Measurements from ENCODE around the gene ODF2.

Gene ODF2

GRCh38 chr9:128528445-128529160 lies 72.8 kb downstream of the ODF2 start:
- Histone ChIP-seq H3K9ac (ENCODE audit: insufficient read length, low read depth) (no peak overlapping the region), H3K9me3 (ENCODE audit: insufficient read depth, low read length) (no peaks in the 10 kb centered on the region), H3K4me3 (ENCODE audit: insufficient read length, low read depth) (no peak overlapping the region), H3K36me3 (ENCODE audit: insufficient read depth, insufficient read length, low read length) (peaks cover 53% of the 10 kb centered on the region), H3K4me1 (ENCODE audit: insufficient read depth, insufficient read length) (no peaks in the 10 kb centered on the region), H3K27me3 (ENCODE audit: insufficient read depth, insufficient read length) (no peaks in the 10 kb centered on the region)
- no peak for TF ChIP-seq SUZ12 (IDR thresholded peaks at IDR 0.05; ENCODE audit: extremely low read depth, insufficient read depth, insufficient read length)
- TF ChIP-seq ZNF274 (IDR thresholded peaks at IDR 0.05; ENCODE audit: low read depth, low read length) = no peak
- no peak for TF ChIP-seq YY1 (IDR thresholded peaks at IDR 0.05; ENCODE audit: insufficient read depth, insufficient read length)
- DNase-seq (ENCODE audit: low read depth, low spot score) = no peak

GRCh38 chr9:128529191-128529590 lies 73.4 kb downstream of the ODF2 start:
- H3K36me3 ChIP-seq (ENCODE audit: insufficient read depth, insufficient read length, low read length) = peaks cover 53% of the 10 kb centered on the region
- DNase-seq (ENCODE audit: low read depth, low spot score) = no peak
- TF ChIP-seq SUZ12 (IDR thresholded peaks at IDR 0.05; ENCODE audit: extremely low read depth, insufficient read depth, insufficient read length) = no peak
- TF ChIP-seq ZNF274 (IDR thresholded peaks at IDR 0.05; ENCODE audit: low read depth, low read length) = no peak
- no peak for TF ChIP-seq YY1 (IDR thresholded peaks at IDR 0.05; ENCODE audit: insufficient read depth, insufficient read length)
- H3K4me1 ChIP-seq (ENCODE audit: insufficient read depth, insufficient read length) = no peaks in the 10 kb centered on the region
- H3K27me3 ChIP-seq (ENCODE audit: insufficient read depth, insufficient read length) = no peaks in the 10 kb centered on the region
- no peak overlapping the region for H3K4me3 ChIP-seq (ENCODE audit: insufficient read length, low read depth)
- H3K9ac ChIP-seq (ENCODE audit: insufficient read length, low read depth) = no peak overlapping the region
- no peaks in the 10 kb centered on the region for H3K9me3 ChIP-seq (ENCODE audit: insufficient read depth, low read length)

- Histone ChIP-seq H3K36me3 (ENCODE audit: insufficient read depth, insufficient read length, low read length) (peaks cover 48% of the 10 kb centered on the region), H3K4me3 (ENCODE audit: insufficient read length, low read depth) (no peak overlapping the region), H3K9ac (ENCODE audit: insufficient read length, low read depth) (no peak overlapping the region), H3K27me3 (ENCODE audit: insufficient read depth, insufficient read length) (no peaks in the 10 kb centered on the region), H3K9me3 (ENCODE audit: insufficient read depth, low read length) (no peaks in the 10 kb centered on the region), H3K4me1 (ENCODE audit: insufficient read depth, insufficient read length) (no peaks in the 10 kb centered on the region)
- no peak for DNase-seq (ENCODE audit: low read depth, low spot score)
- no peak for TF ChIP-seq ZNF274 (IDR thresholded peaks at IDR 0.05; ENCODE audit: low read depth, low read length)
- TF ChIP-seq YY1 (IDR thresholded peaks at IDR 0.05; ENCODE audit: insufficient read depth, insufficient read length) = no peak
- no peak for TF ChIP-seq SUZ12 (IDR thresholded peaks at IDR 0.05; ENCODE audit: extremely low read depth, insufficient read depth, insufficient read length)
Measured at GRCh38 chr9:128532581-128532980, 76.8 kb downstream of the ODF2 start.

GRCh38 chr9:128540634-128541360 lies 85.0 kb downstream of the ODF2 start:
- Histone ChIP-seq H3K4me1 (ENCODE audit: insufficient read depth, insufficient read length) (no peaks in the 10 kb centered on the region), H3K9ac (ENCODE audit: insufficient read length, low read depth) (no peak overlapping the region), H3K27me3 (ENCODE audit: insufficient read depth, insufficient read length) (no peaks in the 10 kb centered on the region), H3K36me3 (ENCODE audit: insufficient read depth, insufficient read length, low read length) (peaks cover 71% of the 10 kb centered on the region), H3K9me3 (ENCODE audit: insufficient read depth, low read length) (no peaks in the 10 kb centered on the region), H3K4me3 (ENCODE audit: insufficient read length, low read depth) (no peak overlapping the region)
- TF ChIP-seq ZNF274 (IDR thresholded peaks at IDR 0.05; ENCODE audit: low read depth, low read length) (no peak), YY1 (IDR thresholded peaks at IDR 0.05; ENCODE audit: insufficient read depth, insufficient read length) (no peak), SUZ12 (IDR thresholded peaks at IDR 0.05; ENCODE audit: extremely low read depth, insufficient read depth, insufficient read length) (no peak)
- DNase-seq (ENCODE audit: low read depth, low spot score) = no peak

- TF ChIP-seq SUZ12 (IDR thresholded peaks at IDR 0.05; ENCODE audit: extremely low read depth, insufficient read depth, insufficient read length) (no peak), YY1 (IDR thresholded peaks at IDR 0.05; ENCODE audit: insufficient read depth, insufficient read length) (no peak), ZNF274 (IDR thresholded peaks at IDR 0.05; ENCODE audit: low read depth, low read length) (no peak)
- no peak for DNase-seq (ENCODE audit: low read depth, low spot score)
- H3K27me3 ChIP-seq (ENCODE audit: insufficient read depth, insufficient read length) = no peaks in the 10 kb centered on the region
- H3K4me1 ChIP-seq (ENCODE audit: insufficient read depth, insufficient read length) = peaks cover 3% of the 10 kb centered on the region
- H3K9me3 ChIP-seq (ENCODE audit: insufficient read depth, low read length) = no peaks in the 10 kb centered on the region
- no peak overlapping the region for H3K9ac ChIP-seq (ENCODE audit: insufficient read length, low read depth)
- H3K36me3 ChIP-seq (ENCODE audit: insufficient read depth, insufficient read length, low read length) = peaks cover 17% of the 10 kb centered on the region
- H3K4me3 ChIP-seq (ENCODE audit: insufficient read length, low read depth) = no peak overlapping the region
Measured at GRCh38 chr9:128546504-128546903, 90.7 kb downstream of the ODF2 start.

GRCh38 chr9:128548876-128549275 lies 93.1 kb downstream of the ODF2 start:
- no peak for TF ChIP-seq ZNF274 (IDR thresholded peaks at IDR 0.05; ENCODE audit: low read depth, low read length)
- TF ChIP-seq SUZ12 (IDR thresholded peaks at IDR 0.05; ENCODE audit: extremely low read depth, insufficient read depth, insufficient read length) = no peak
- no peak for TF ChIP-seq YY1 (IDR thresholded peaks at IDR 0.05; ENCODE audit: insufficient read depth, insufficient read length)
- H3K4me1 ChIP-seq (ENCODE audit: insufficient read depth, insufficient read length) = peaks cover 3% of the 10 kb centered on the region
- no peak overlapping the region for H3K4me3 ChIP-seq (ENCODE audit: insufficient read length, low read depth)
- peaks cover 4% of the 10 kb centered on the region for H3K36me3 ChIP-seq (ENCODE audit: insufficient read depth, insufficient read length, low read length)
- H3K9me3 ChIP-seq (ENCODE audit: insufficient read depth, low read length) = no peaks in the 10 kb centered on the region
- no peak for DNase-seq (ENCODE audit: low read depth, low spot score)
- H3K9ac ChIP-seq (ENCODE audit: insufficient read length, low read depth) = no peak overlapping the region
- H3K27me3 ChIP-seq (ENCODE audit: insufficient read depth, insufficient read length) = no peaks in the 10 kb centered on the region

- no peak for DNase-seq (ENCODE audit: low read depth, low spot score)
- H3K9ac ChIP-seq (ENCODE audit: insufficient read length, low read depth) = no peak overlapping the region
- peaks cover 5% of the 10 kb centered on the region for H3K4me1 ChIP-seq (ENCODE audit: insufficient read depth, insufficient read length)
- TF ChIP-seq SUZ12 (IDR thresholded peaks at IDR 0.05; ENCODE audit: extremely low read depth, insufficient read depth, insufficient read length) (no peak), ZNF274 (IDR thresholded peaks at IDR 0.05; ENCODE audit: low read depth, low read length) (no peak), YY1 (IDR thresholded peaks at IDR 0.05; ENCODE audit: insufficient read depth, insufficient read length) (no peak)
- peaks cover 4% of the 10 kb centered on the region for H3K36me3 ChIP-seq (ENCODE audit: insufficient read depth, insufficient read length, low read length)
- H3K27me3 ChIP-seq (ENCODE audit: insufficient read depth, insufficient read length) = no peaks in the 10 kb centered on the region
- H3K4me3 ChIP-seq (ENCODE audit: insufficient read length, low read depth) = no peak overlapping the region
- no peaks in the 10 kb centered on the region for H3K9me3 ChIP-seq (ENCODE audit: insufficient read depth, low read length)
Measured at GRCh38 chr9:128550226-128550625, 94.4 kb downstream of the ODF2 start.
